NT2/D1 (cell line): Measurements from ENCODE around the gene ARGLU1.

Experiments used
- DNase-seq: peaks from one replicate; pipeline ENCODE4 v3.0.0-alpha.2; 2011; ENCODE audit warnings: low read depth, low spot score
- H3K27me3 ChIP-seq: 2 replicates; pipeline ENCODE4 v1.6.0; 2011; ENCODE audit warnings: mild to moderate bottlenecking; ENCODE audit not compliant: insufficient read length, insufficient read depth
- H3K36me3 ChIP-seq: 2 replicates; pipeline ENCODE4 v1.6.1; 2011; ENCODE audit warnings: mild to moderate bottlenecking, low read length, mixed read lengths; ENCODE audit not compliant: insufficient read depth, insufficient read length
- H3K4me1 ChIP-seq: 2 replicates; pipeline ENCODE4 v1.5.1; 2011; ENCODE audit not compliant: insufficient read depth, insufficient read length
- H3K4me3 ChIP-seq: 2 replicates; pipeline ENCODE4 v1.5.1; 2011; ENCODE audit warnings: low read depth; ENCODE audit not compliant: insufficient read length
- H3K9ac ChIP-seq: 2 replicates; pipeline ENCODE4 v1.6.0; 2011; ENCODE audit warnings: low read depth; ENCODE audit not compliant: insufficient read length
- H3K9me3 ChIP-seq: 2 replicates; pipeline ENCODE4 v1.5.1; 2011; ENCODE audit warnings: mild to moderate bottlenecking, low read length; ENCODE audit not compliant: insufficient read depth
- SUZ12 ChIP-seq: IDR thresholded peaks from 2 replicates; pipeline ENCODE4 v1.6.1; 2011; ENCODE audit not compliant: insufficient read length, insufficient read depth; ENCODE audit errors: extremely low read depth
- YY1 ChIP-seq: IDR thresholded peaks from 2 replicates; pipeline ENCODE4 v1.6.1; 2011; ENCODE audit not compliant: insufficient read length, insufficient read depth
- ZNF274 ChIP-seq: IDR thresholded peaks from 2 replicates; pipeline ENCODE4 v1.6.1; 2011; ENCODE audit warnings: mild to moderate bottlenecking, low read depth, low read length

ARGLU1 gene

DNA sequence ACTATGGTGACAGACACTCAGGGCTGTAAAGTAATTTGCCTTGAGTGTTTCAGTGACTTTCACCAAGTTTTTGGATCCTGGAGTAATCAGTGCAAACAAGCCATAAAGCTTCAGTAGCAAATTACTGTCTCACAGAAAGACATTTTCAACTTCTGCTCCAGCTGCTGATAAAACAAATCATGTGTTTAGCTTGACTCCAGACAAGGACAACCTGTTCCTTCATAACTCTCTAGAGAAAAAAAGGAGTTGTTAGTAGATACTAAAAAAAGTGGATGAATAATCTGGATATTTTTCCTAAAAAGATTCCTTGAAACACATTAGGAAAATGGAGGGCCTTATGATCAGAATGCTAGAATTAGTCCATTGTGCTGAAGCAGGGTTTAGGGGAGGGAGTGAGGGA, 9.4 kb downstream of the ARGLU1 start:
- Histone ChIP-seq H3K4me1 (no peaks in the 10 kb centered on the region), H3K4me3 (no peak overlapping the region), H3K9ac (no peak overlapping the region), H3K36me3 (peaks cover 61% of the 10 kb centered on the region), H3K9me3 (no peaks in the 10 kb centered on the region), H3K27me3 (no peaks in the 10 kb centered on the region)
- TF ChIP-seq SUZ12 = no peak
- no peak for TF ChIP-seq YY1
- TF ChIP-seq ZNF274 = no peak
- no peak for DNase-seq

DNA sequence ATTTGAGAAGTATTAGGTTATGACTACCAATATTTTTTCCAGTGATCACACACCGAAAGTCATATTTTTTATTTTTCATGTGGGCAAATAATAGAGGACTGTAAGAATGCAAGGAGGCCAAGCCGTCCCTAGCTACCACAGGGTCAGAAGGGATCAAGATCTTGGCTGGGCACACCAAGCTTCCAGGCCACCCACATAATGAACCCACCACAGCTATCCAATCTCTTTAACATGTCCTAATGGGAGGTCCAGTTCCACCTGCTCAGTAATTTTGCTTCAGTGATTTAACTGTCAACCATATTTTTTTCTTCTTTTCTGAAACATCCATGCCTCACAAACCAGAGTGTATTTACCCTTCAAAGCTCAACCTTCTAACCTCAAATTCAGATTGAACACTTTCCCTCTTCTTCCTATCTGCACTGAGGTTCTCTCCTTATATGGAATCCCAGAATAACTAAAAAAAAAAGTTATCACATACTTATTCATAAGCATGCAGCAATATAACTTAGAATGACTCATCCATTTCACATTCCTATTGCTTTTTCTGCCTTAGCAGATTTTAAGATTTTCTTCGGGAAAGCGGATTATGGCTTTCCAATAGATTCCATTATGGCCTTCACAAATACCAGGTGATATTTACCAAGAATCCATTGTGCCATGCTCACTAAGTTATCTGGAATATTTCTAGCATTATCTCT, 12.2 kb downstream of the ARGLU1 start:
- TF ChIP-seq ZNF274 = no peak
- no peak for TF ChIP-seq YY1
- no peak for TF ChIP-seq SUZ12
- Histone ChIP-seq H3K27me3 (no peaks in the 10 kb centered on the region), H3K4me1 (no peaks in the 10 kb centered on the region), H3K9me3 (no peaks in the 10 kb centered on the region), H3K9ac (no peak overlapping the region), H3K4me3 (no peak overlapping the region), H3K36me3 (peaks cover 87% of the 10 kb centered on the region)
- no peak for DNase-seq

DNA sequence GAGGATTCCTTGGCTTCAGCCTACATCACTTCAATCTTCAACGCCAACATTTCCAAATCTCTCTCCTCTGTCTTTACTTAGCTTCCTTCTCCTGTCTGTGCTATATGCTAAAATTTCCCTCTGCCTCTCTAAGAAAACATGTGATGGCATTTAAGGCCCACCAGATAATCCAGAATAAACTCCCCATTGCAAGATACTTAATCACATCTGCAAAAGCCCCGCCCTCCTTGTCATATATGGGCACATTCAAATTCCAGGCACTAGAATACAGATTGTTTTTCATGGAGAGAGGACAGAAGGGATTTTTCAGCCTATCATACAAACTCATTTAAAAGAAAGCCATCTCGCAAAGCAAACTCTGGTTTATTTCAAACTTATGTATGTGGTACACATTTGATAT, 16.2 kb downstream of the ARGLU1 start:
- H3K9ac ChIP-seq = no peak overlapping the region
- peaks cover 77% of the 10 kb centered on the region for H3K36me3 ChIP-seq
- no peaks in the 10 kb centered on the region for H3K27me3 ChIP-seq
- H3K4me3 ChIP-seq = no peak overlapping the region
- no peaks in the 10 kb centered on the region for H3K4me1 ChIP-seq
- no peaks in the 10 kb centered on the region for H3K9me3 ChIP-seq
- no peak for TF ChIP-seq SUZ12
- TF ChIP-seq YY1 = no peak
- no peak for TF ChIP-seq ZNF274
- DNase-seq = no peak

DNA sequence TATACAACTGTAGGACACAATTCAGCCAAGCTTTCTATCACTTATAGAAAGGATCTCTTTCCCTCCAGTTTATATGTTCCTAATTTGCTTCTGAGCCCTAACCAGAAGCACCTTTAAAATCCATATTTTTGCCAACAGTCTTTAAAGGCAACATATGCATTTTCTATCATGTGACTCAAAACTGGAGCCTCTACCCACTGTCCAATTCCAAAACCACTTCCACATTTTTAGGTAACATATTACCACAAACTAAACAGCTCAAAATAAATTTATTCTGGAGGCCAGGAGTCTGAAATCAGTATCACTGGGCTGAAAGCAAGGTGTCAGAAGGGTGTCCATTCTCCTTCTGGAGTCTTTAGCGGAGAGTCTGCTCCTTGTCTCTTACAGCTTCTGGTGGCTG, 16.6 kb downstream of the ARGLU1 start:
- Histone ChIP-seq H3K4me1 (no peaks in the 10 kb centered on the region), H3K9ac (no peak overlapping the region), H3K36me3 (peaks cover 77% of the 10 kb centered on the region), H3K4me3 (no peak overlapping the region), H3K9me3 (no peaks in the 10 kb centered on the region), H3K27me3 (no peaks in the 10 kb centered on the region)
- DNase-seq = no peak
- TF ChIP-seq YY1 (no peak), SUZ12 (no peak), ZNF274 (no peak)

DNA sequence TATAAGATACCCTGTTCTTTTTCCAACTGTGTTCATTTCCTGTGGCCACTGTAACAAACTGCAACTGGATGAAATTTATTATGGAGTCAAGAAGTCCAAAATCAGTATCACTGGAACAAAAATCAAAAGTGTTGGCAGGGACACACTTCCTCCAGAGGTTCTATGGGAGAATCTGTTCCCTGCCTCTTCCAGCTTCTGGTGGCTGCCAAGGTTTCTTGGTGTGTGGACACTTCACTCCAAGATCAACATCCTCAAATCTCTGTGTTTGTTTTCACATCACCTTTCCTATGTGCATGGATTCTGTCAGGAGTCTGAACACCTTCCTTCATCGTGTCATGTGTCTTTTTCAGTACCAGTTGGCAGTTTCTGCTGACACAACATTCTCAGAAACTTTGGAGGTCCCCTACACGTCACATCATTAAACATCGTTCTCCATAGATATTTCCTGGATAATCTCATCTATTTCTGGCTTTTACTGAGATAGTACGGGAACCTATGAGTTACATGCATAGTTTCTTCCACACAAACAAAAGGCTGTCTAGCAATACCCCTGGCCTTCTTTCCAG, 17.3 kb downstream of the ARGLU1 start:
- H3K4me1 ChIP-seq = no peaks in the 10 kb centered on the region
- TF ChIP-seq ZNF274 (no peak), SUZ12 (no peak), YY1 (no peak)

DNA sequence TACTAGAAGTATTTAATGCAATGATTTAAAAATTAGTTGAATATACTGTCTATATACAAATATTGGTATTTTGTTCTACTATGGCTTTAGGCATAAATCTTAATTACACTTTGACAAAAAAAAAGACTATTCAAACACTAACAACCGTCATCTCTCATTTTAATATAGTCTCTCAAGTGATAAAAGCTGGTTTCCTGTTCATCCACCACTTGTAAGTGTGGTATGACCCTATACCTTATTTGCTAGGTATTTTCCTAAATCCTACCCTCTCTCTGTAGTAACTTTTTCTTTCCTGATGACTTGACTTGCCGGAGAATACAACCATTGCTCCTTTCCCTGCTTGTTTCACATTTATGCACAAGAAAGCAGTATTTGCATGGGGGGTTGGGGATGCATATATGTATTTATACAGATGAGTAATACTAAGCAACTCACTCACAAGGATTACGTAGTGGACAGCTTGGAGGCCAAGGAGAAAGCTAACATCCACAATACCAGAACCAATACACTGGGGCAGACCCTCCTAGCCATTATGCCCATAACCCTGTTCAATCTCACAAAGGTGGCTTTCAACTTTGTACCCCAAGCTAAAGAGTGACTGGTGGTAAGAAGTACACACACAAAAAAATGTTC, 19.8 kb downstream of the ARGLU1 start:
- TF ChIP-seq ZNF274 (no peak), YY1 (no peak), SUZ12 (no peak)
- DNase-seq = no peak
- Histone ChIP-seq H3K36me3 (peaks cover 70% of the 10 kb centered on the region), H3K27me3 (no peaks in the 10 kb centered on the region), H3K4me3 (no peak overlapping the region), H3K9me3 (no peaks in the 10 kb centered on the region), H3K4me1 (no peaks in the 10 kb centered on the region), H3K9ac (no peak overlapping the region)

More for the DNA sequence above, 17.3 kb downstream of the ARGLU1 start:
- no peak overlapping the region for H3K4me3 ChIP-seq
- H3K9ac ChIP-seq = no peak overlapping the region
- no peaks in the 10 kb centered on the region for H3K9me3 ChIP-seq
- peaks cover 77% of the 10 kb centered on the region for H3K36me3 ChIP-seq
- no peak for DNase-seq
- no peaks in the 10 kb centered on the region for H3K27me3 ChIP-seq

DNA sequence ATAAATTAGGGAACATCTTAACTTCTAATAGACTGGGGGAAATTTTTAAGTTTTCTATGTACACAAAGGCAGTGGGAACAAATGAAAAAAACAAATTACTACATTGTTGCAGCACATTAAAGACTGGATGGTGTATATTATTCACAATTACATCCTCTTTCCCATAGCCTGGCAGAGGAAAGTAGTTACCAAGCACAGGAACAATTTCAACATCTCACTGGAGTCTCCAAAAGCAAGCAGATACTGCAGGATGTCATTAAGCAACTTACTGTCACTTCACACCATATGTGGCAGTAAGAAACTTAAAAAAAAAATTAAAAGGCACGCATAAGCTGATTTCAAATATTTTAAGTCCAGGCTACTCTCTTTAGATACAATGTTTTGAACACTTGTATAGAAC, 26.1 kb downstream of the ARGLU1 start:
- Histone ChIP-seq H3K4me1 (no peaks in the 10 kb centered on the region), H3K4me3 (no peak overlapping the region), H3K36me3 (peaks cover 50% of the 10 kb centered on the region), H3K9me3 (no peaks in the 10 kb centered on the region), H3K27me3 (no peaks in the 10 kb centered on the region), H3K9ac (no peak overlapping the region)
- DNase-seq = no peak
- TF ChIP-seq SUZ12 (no peak), YY1 (no peak), ZNF274 (no peak)

DNA sequence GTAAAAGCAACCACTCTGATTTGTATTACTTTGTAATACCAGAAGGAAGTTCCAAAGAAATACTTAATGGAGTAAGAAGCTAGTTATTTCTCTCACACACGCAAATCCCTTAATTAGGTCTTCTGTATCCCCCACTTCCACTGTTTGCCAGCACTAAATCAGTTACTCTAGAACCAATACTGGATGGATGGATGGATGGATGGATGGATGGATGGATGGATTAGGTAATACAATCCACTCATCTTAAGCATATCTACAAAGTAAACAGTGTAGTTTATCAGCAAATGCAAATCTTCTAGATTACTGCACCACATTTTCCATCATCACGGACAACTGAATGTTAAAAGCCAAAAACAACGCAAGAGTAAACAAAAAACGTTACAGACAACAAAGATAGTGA, 27.3 kb downstream of the ARGLU1 start:
- TF ChIP-seq ZNF274 (no peak), YY1 (no peak), SUZ12 (no peak)
- Histone ChIP-seq H3K36me3 (peaks cover 39% of the 10 kb centered on the region), H3K4me1 (no peaks in the 10 kb centered on the region), H3K27me3 (no peaks in the 10 kb centered on the region), H3K9ac (no peak overlapping the region), H3K9me3 (no peaks in the 10 kb centered on the region), H3K4me3 (no peak overlapping the region)
- no peak for DNase-seq
